ENCODE measurements around the gene DAB2IP.

GRCh38 chr9:121638901-121639592 is 12.4 kb upstream of the DAB2IP start:
- no peak for TF ChIP-seq CTCF (IDR thresholded peaks at IDR 0.05)
- no peak for TF ChIP-seq ZFX (IDR thresholded peaks at IDR 0.05; ENCODE audit: borderline replicate concordance)
